HG02571 (cell line): ENCODE measurements around the gene ISG20L2.
"Not testable (repeated sequence)": the region's sequence is repeated elsewhere in the genome, so short reads cannot be mapped to it uniquely, and the experiment has no call there.

Experiments used
- ATAC-seq: cut with Tn5 transposase; IDR thresholded peaks from one replicate; pipeline ENCODE4 v1.9.1; 2021; ENCODE audit warnings: mild to moderate bottlenecking, moderate library complexity; ENCODE audit not compliant: unreplicated experiment

ISG20L2 gene, protein sequence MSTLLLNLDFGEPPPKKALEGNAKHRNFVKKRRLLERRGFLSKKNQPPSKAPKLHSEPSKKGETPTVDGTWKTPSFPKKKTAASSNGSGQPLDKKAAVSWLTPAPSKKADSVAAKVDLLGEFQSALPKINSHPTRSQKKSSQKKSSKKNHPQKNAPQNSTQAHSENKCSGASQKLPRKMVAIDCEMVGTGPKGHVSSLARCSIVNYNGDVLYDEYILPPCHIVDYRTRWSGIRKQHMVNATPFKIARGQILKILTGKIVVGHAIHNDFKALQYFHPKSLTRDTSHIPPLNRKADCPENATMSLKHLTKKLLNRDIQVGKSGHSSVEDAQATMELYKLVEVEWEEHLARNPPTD

GRCh38 chr1:156728599-156729462 is at the start of gene ISG20L2:
Gene ISG20L2 (minus strand): TSS chr1:156728766. CDS start chr1:156727652, 1,114 bp downstream.
- ATAC-seq, result peak; percentile 86

DNA sequence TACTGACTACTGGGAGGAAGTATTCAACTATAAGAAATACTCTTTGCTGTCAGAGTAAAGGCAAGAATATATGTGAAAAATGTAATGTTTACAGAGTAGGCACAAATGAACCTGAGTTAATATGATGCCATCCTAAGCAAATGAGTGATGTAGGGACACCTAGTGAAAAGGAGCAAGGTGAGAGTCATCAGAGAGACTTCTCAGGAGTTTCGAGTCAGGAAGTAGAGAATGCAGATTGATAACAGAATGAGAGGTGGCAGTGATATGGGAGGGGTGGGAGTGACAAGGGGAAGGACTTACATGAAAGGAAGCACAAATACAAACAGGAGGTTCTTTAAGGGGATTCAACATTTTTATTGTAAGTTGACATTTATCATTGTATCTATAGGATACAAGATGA is 49.0 kb upstream of the ISG20L2 start:
- ATAC-seq, result no peak

DNA sequence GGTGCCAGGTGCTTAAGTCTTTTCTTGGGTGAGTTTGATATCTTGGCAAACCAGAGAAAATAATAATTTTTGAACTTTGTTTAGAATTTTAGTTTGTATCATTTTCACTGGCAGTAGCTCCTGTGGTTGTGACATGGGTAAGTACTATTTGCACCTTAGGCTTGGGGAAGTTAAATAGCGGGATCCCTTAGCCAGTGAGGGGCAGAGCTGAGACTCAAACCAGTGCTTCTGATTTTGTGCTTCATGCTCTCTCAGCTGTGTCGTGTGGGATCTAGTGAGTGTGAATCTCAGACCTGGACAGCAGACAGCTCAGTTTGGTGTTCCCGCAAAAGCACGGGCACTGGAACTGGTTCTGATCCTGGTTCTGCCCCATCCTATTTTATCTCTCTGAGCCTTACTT is 48.4 kb upstream of the ISG20L2 start:
- no peak for ATAC-seq

GRCh38 chr1:156775799-156776198 is 47.2 kb upstream of the ISG20L2 start:
- ATAC-seq, result no peak

GRCh38 chr1:156773607-156774006 is 45.0 kb upstream of the ISG20L2 start:
- ATAC-seq, result no peak

DNA sequence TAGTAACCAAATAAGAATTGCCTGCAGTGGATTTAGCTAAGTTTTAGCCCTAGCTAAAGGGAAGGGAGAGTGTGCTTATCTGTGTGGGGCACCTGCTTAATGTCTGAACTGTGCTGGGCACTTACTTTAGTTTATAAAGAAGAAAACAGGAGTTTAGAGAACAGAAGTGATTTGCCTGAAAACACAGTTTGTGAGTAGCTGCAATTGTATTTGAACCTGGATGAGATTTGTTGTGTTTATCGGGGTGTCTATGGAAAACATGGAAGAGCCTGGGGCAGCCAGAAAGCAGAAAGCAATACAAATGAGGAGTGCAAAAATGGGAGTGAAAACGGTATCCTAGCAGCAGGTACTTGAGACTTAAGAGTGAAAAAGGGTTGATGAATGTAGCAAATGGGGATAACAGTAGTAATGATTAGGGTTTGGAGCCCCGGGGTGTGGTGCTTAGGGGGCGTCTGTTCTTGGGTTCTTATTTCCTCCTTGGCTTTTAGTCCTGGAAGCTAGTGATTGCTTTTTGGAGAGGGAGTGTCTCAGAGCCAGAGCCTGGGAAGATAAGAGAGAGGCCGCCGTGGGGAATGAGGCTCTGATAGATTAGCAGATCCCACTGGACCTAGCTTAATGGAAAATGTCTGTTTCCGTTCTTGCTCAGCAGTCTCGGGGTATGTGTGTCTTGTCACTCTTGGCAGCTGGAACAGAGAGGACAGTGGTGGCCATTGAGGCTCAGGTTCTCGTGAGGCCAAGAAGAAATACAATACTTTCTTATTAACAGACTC is 44.3 kb upstream of the ISG20L2 start:
- ATAC-seq, result no peak

- ATAC-seq, result no peak
Measured at GRCh38 chr1:156772222-156772621, 43.7 kb upstream of the ISG20L2 start.

DNA sequence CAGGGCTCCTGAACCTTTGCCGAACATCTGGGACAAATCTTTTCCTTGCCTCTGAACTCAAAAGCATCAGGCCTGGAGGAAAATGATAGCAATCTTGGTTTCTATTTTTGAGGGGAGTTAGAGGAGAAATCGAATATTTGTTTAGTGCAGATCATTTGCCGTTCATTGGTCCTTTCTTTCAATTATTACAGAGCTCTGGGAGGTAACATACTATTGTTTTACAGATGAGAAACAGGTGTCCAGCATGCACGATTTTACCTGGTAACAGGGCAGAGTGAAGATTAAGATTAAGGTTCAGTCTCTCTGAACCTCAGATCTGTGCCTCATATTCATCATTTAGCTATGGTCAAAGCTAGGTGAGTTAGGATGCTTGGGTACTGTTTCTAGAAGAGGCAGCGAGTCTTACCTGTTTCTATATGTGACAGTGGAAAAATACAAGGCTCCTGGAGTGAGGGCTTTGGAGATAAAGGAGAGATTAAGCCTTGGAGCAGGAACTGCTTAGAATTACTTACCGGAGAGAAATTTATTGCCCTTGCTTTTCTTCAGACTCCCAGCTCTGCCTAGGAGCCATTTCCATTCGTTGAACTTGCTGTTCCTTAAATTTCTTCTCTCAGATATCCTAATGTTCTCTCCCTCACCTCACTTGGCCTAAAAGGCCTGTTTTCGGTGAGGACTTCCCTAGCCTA is 40.2 kb upstream of the ISG20L2 start:
- ATAC-seq, result no peak

GRCh38 chr1:156767879-156768604 is 39.5 kb upstream of the ISG20L2 start:
- peak; percentile 15 for ATAC-seq

DNA sequence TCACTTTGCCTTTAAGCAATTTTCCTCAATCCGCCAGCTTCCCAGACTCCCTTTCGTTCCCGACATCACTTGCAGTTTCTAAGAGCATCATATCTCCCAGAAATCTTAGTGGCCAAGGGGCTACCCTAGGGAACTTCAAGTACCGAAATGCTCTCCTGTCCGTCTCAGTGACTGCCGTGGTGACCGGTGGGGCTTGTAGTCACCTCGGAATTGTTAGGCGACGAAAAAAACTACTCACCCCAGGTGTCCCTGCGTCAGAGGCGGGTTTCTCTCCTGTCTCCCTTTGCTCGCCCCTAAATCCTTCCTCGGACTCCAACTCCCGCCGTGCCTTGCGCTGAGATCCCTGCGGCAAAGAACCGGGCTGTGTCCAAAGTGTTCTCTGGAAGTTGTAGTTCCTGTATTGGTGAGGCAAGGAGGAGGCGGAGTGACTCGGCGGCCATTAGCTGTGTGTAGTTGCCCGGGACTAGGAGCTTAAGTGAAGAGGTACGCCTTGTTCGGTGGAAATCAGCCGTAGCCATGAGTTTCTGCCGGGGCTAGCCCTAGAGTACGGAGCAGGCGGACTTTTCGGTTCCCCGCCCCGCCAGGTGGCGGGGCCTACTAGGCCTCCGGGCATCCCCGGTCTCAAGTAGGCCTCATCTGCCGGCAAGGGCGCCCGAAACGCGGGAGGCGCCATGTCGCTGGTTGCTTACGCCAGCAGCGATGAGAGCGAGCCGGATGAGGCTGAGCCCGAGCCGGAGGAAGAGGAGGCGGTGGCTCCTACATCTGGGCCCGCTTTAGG is 38.7 kb upstream of the ISG20L2 start, which contains the start of gene PRCC:
TSS of gene PRCC (plus strand) at position 435 of the 778 bp plus-strand sequence. CDS start at position 672, 237 bp downstream.
- ATAC-seq, result peak; percentile 93

- peak; percentile 5 for ATAC-seq
Measured at GRCh38 chr1:156766298-156767100, 37.9 kb upstream of the ISG20L2 start.

DNA sequence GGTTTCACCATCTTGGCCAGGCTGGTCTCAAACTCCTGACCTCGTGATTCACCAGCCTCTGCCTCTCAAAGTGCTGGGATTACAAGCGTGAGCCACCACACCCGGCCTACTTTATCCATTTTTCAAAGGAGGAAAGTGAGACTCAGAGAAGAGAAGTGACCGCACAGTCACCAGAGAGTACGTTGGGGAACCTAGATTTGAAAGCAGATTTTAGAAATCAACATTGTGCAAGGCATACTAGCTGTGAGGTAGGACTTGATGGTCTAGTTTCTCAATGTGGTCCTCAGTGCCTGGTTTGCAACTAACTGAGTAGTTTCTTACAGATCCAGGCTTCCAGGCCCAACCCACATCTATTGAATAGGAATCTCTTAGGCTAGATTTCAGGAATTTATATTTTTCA is 37.1 kb upstream of the ISG20L2 start:
- no peak for ATAC-seq

DNA sequence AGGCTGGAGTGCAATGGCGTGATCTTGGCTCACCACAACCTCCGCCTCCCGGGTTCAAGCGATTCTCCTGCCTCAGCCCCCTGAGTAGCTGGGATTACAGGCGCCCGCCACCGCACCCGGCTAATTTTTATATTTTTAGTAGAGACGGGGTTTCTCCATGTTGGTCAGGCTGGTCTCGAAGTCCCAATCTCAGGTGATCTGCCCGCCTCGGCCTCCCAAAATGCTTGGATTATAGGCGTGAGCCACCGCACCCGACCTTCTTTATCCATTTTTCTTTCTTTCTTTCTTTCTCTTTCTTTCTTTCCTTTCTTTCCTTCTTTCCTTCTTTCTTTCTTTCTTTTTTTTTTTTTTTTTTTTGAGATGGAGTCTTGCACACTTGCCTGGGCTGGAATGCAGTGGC is 36.6 kb upstream of the ISG20L2 start:
- ATAC-seq, result not testable (repeated sequence)

DNA sequence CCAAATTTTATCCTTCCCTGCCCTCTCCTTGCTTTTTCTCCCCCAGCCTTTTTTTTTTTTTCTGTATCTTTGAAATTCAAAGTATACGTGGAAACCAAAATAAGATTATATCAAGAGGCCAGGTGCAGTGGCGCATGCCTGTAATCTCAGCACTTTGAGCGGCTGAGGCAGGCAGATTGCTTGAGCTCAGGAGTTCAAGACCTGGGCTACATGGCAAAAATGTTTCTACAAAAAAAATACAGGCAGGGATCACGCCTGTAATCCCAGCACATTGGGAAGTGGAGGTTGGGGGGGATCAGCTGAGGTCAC is 32.2 kb upstream of the ISG20L2 start:
- no peak for ATAC-seq

DNA sequence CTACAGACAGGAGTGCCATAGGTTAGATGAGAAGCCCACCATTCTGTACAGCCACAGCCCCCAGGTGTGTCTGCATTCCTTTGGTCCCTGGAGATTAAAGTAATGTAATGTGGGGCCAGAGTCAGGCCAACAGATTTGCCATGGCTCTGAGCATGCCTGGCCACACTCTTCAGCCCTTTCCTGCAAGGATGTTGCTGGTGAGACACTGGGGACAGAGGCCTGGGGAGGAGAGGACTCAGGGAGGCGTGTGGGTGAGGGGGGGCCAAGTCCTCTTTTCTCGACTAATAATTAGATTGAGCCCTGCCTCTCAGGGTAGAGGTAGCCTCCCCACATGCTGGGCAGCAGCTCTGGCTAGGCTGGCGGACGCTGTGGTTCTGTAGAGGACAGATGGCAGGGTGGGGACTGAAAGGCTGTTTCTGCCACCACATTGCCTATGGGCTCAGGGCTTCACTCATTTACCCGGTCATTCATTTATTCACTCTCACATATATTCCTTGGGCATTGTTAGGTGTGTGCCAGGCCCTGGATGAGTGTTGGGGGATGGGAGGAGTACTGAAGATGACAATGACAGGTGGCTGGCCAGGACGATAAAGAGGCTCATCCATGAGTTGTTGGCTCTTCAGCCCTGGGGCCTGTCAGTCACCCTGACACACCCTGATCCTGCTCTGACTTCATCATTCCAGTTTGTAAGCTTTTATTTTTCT is 31.7 kb upstream of the ISG20L2 start:
- no peak for ATAC-seq

GRCh38 chr1:156757572-156758253 is 29.1 kb upstream of the ISG20L2 start:
- ATAC-seq, result not testable (repeated sequence)

DNA sequence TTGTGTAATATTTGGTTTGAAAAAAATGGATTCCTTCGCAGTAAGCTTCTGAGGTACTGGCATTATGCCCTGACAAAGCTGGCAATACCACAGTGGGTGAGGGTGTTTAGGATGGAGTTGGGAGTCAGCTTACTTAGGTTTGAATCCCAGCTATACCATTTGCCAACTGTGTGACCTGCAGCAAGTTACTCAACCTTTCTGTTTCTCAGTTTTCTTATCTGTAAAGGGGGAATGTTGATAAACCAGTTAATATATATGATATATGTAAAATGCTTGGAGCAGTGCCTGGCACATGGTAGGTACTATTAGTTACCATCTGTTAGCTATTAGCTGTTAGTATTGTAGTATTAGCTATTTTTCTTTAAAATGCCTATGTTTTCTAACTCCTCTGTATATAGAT is 27.8 kb upstream of the ISG20L2 start:
- ATAC-seq, result no peak
